ENCODE data around the gene MBP.

DNA sequence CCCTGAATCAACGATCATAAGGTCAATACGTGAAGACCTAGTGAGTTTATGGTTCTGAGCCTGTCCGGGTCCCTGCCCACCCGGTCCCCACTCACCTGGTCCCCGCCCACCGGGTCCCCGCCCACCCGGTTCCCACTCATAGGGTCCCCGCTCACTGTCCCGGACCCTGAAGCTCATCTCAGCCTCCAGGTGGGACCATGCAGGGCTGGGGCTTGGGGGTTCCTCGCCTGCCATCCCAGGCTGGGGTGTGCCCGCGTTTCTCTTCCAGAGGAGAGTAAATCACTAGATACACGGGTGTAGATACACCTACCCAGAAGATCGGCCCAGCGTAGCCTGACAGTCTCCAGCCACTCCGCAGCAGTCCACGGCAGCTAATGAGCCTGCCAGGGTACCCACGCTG, 131.5 kb downstream of the MBP start:
- TF ChIP-seq RAD21 (IDR thresholded peaks at IDR 0.05; ENCODE audit: low read depth) (no peak), TEAD4 (IDR thresholded peaks at IDR 0.05) (no peak), TAF1 (IDR thresholded peaks at IDR 0.05; ENCODE audit: low read depth) (no peak), EP300 (IDR thresholded peaks at IDR 0.05; ENCODE audit: borderline replicate concordance) (no peak), MAX (IDR thresholded peaks at IDR 0.05) (no peak), EGR1 (IDR thresholded peaks at IDR 0.05) (no peak), USF1 (IDR thresholded peaks at IDR 0.05) (no peak), CEBPB (IDR thresholded peaks at IDR 0.05) (no peak), ZBTB7A (IDR thresholded peaks at IDR 0.05; ENCODE audit: low read depth) (no peak), YY1 (IDR thresholded peaks at IDR 0.05; ENCODE audit: low read depth) (no peak), FOXM1 (IDR thresholded peaks at IDR 0.05; ENCODE audit: borderline replicate concordance, low read depth) (no peak), CREB1 (IDR thresholded peaks at IDR 0.05; ENCODE audit: low read depth) (no peak), TCF12 (IDR thresholded peaks at IDR 0.05; ENCODE audit: low read depth) (no peak)
- TF ChIP-seq, protein P1, sequence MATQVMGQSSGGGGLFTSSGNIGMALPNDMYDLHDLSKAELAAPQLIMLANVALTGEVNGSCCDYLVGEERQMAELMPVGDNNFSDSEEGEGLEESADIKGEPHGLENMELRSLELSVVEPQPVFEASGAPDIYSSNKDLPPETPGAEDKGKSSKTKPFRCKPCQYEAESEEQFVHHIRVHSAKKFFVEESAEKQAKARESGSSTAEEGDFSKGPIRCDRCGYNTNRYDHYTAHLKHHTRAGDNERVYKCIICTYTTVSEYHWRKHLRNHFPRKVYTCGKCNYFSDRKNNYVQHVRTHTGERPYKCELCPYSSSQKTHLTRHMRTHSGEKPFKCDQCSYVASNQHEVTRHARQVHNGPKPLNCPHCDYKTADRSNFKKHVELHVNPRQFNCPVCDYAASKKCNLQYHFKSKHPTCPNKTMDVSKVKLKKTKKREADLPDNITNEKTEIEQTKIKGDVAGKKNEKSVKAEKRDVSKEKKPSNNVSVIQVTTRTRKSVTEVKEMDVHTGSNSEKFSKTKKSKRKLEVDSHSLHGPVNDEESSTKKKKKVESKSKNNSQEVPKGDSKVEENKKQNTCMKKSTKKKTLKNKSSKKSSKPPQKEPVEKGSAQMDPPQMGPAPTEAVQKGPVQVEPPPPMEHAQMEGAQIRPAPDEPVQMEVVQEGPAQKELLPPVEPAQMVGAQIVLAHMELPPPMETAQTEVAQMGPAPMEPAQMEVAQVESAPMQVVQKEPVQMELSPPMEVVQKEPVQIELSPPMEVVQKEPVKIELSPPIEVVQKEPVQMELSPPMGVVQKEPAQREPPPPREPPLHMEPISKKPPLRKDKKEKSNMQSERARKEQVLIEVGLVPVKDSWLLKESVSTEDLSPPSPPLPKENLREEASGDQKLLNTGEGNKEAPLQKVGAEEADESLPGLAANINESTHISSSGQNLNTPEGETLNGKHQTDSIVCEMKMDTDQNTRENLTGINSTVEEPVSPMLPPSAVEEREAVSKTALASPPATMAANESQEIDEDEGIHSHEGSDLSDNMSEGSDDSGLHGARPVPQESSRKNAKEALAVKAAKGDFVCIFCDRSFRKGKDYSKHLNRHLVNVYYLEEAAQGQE (IDR thresholded peaks at IDR 0.05; ENCODE audit: low read depth), result no peak
